Measurements from ENCODE around the gene OLFML1. TPM values are rescaled to one million over a fixed set of nuclear protein-coding genes. Genes with fewer than 3 reads are reported as not detected.

OLFML1 gene
- total and polyA plus RNA-seq, 10 donors: 2.6 to 23.8 (median 9.2) TPM

DNA sequence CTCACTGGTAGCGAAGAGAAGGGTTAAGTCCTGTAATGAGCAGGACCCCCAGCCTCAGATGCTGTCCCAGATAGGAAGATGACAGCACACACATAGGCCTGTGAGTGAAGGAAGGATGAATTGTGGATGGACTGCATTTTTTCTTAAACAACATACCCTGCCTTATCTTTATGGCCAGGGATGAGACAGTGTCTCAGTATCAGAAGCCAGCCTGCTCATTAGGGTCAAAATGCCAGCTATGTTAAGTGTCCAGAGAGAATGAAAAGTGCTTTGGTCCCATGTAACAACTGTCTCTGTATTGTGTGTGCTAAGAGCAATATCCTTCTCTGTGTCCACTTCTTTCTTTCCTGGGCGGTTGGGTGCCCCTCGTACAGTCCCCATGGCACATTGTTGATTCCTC, 58.7 kb downstream of the OLFML1 start:
- 78 to 91% (median 86%) methylated on average over 3 of the region's 3 CpGs for WGBS, 5 donors
- Histone ChIP-seq H3K4me3 (no peak overlapping the region), H3K4me1 (peaks cover 0 to 5% (median 0%) of the 10 kb centered on the region in 6 donors), H3K36me3 (no peaks in the 10 kb centered on the region), H3K9me3 (no peaks in the 10 kb centered on the region), H3K27ac (no peak overlapping the region), H3K27me3 (replicated peaks in 1 of 7) (peaks cover 0 to 21% (median 0%) of the 10 kb centered on the region in 7 donors)
- DNase-seq: no peak
- TF ChIP-seq POLR2AphosphoS5 (IDR thresholded peaks at IDR 0.05) (no peak), POLR2A (IDR thresholded peaks at IDR 0.05) (no peak)
- TF ChIP-seq, protein P1, sequence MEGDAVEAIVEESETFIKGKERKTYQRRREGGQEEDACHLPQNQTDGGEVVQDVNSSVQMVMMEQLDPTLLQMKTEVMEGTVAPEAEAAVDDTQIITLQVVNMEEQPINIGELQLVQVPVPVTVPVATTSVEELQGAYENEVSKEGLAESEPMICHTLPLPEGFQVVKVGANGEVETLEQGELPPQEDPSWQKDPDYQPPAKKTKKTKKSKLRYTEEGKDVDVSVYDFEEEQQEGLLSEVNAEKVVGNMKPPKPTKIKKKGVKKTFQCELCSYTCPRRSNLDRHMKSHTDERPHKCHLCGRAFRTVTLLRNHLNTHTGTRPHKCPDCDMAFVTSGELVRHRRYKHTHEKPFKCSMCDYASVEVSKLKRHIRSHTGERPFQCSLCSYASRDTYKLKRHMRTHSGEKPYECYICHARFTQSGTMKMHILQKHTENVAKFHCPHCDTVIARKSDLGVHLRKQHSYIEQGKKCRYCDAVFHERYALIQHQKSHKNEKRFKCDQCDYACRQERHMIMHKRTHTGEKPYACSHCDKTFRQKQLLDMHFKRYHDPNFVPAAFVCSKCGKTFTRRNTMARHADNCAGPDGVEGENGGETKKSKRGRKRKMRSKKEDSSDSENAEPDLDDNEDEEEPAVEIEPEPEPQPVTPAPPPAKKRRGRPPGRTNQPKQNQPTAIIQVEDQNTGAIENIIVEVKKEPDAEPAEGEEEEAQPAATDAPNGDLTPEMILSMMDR (IDR thresholded peaks at IDR 0.05 in 8 of 11, conservative IDR thresholded peaks at IDR 0.05 in 3 of 11): no peak
- intact Hi-C loops (cut with DNase I; ENCODE audit: low total_unique reads): no loop called here

DNA sequence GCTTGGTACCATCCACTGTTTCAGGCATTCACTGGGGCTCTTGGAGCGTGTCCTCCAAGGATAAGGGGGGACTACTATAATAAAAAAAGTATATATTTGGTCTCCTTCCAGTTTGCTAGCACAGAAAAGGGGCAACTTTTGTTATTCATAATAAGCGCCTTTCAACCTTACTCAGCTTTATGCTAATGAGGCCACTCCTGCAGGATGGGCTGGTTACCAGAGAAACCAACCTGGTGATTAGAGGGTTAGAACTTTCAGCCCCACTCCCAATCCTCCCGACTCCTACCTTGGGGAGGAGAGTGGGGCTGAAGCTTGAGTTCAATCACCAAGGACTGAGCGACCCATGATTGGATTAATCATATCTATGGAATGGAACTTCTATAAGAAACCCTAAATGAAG, 60.3 kb downstream of the OLFML1 start:
- Histone ChIP-seq H3K4me1 (no peaks in the 10 kb centered on the region), H3K27ac (no peak overlapping the region), H3K27me3 (replicated peaks in 1 of 7) (peaks cover 0 to 5% (median 0%) of the 10 kb centered on the region in 7 donors), H3K36me3 (peaks cover 0 to 14% (median 2%) of the 10 kb centered on the region in 6 donors), H3K4me3 (no peak overlapping the region), H3K9me3 (no peaks in the 10 kb centered on the region)
- no peak for DNase-seq
- TF ChIP-seq POLR2A (IDR thresholded peaks at IDR 0.05): no peak
- TF ChIP-seq, protein P1 (IDR thresholded peaks at IDR 0.05 in 8 of 11, conservative IDR thresholded peaks at IDR 0.05 in 3 of 11): no peak
- WGBS, 5 donors: 85 to 91% (median 90%) methylated on average over 4 of the region's 4 CpGs
- intact Hi-C loops (cut with DNase I; ENCODE audit: low total_unique reads): no loop called here

DNA sequence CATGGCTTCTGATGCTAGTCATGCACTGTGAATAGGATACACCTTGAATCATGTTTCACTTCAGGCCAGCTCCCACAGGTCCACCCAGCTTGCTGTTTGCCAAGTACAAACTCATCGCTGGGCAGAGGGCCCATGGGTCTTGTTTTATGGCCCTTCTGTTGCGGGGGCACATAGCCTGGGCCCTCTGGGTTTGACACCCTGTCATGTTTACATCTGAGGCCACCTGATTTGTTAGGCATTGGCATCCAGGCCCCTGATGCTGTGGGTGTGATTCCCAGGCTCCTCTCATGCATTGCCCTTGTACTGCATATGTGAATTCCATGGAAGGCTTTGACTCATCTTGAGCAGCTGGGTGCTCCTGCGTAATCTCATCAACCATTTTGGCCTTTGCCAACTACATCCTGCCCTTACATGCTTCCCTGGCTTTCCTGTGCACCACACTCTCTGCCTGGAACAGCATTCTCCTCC, 61.1 kb downstream of the OLFML1 start:
- DNase-seq: no peak
- H3K4me1 ChIP-seq: no peaks in the 10 kb centered on the region
- WGBS, 5 donors: 92 to 96% (median 94%) methylated on average over 3 of the region's 3 CpGs
- H3K4me3 ChIP-seq: no peak overlapping the region
- intact Hi-C loops (cut with DNase I; ENCODE audit: low total_unique reads): no loop called here
- peaks cover 0 to 5% (median 0%) of the 10 kb centered on the region in 7 donors for H3K27me3 ChIP-seq (replicated peaks in 1 of 7)
- TF ChIP-seq POLR2A (IDR thresholded peaks at IDR 0.05) (no peak), POLR2AphosphoS5 (IDR thresholded peaks at IDR 0.05) (no peak)
- TF ChIP-seq, protein P1 (IDR thresholded peaks at IDR 0.05 in 8 of 11, conservative IDR thresholded peaks at IDR 0.05 in 3 of 11): no peak
- no peak overlapping the region for H3K27ac ChIP-seq
- H3K9me3 ChIP-seq: no peaks in the 10 kb centered on the region
- H3K36me3 ChIP-seq: peaks cover 0 to 20% (median 2%) of the 10 kb centered on the region in 6 donors

- no peak overlapping the region for H3K27ac ChIP-seq
- no peak for DNase-seq
- peaks cover 0 to 5% (median 0%) of the 10 kb centered on the region in 7 donors for H3K27me3 ChIP-seq (replicated peaks in 1 of 7)
- TF ChIP-seq, protein P1 (IDR thresholded peaks at IDR 0.05 in 8 of 11, conservative IDR thresholded peaks at IDR 0.05 in 3 of 11): no peak
- TF ChIP-seq POLR2AphosphoS5 (IDR thresholded peaks at IDR 0.05) (no peak), POLR2A (IDR thresholded peaks at IDR 0.05) (no peak)
- 70 to 79% (median 77%) methylated on average over 4 of the region's 4 CpGs for WGBS, 5 donors
- peaks cover 0 to 33% (median 2%) of the 10 kb centered on the region in 6 donors for H3K36me3 ChIP-seq
- H3K4me1 ChIP-seq: no peaks in the 10 kb centered on the region
- H3K4me3 ChIP-seq: no peak overlapping the region
- H3K9me3 ChIP-seq: no peaks in the 10 kb centered on the region
- intact Hi-C loops (cut with DNase I; ENCODE audit: low total_unique reads): no loop called here
These were observed 62.4 kb downstream of the OLFML1 start for GRCh38 chr11:7547687-7548086.
